Body of pancreas (tissue), 4 donors: ENCODE data around the gene FHAD1.

Source experiments
- POLR2A ChIP-seq, 3 donors: fragments of 450-650 bp; IDR thresholded peaks; one replicate each; pipeline ENCODE4 v1.6.1; 2016; ENCODE audit warnings: antibody characterized with exemption in 3 of 3, mild to moderate bottlenecking in 2 of 3
- TF ChIP-seq, protein P1 (sequence below), 7 experiments: fragments of 450-650 bp in 4 of 7; fragments of 200-600 bp in 3 of 7; sonication (generic) in 3 of 7; IDR thresholded peaks; one replicate each; pipeline ENCODE4 v1.5.1; 2016 to 2019; ENCODE audit warnings: antibody characterized with exemption in 7 of 7

DNA sequence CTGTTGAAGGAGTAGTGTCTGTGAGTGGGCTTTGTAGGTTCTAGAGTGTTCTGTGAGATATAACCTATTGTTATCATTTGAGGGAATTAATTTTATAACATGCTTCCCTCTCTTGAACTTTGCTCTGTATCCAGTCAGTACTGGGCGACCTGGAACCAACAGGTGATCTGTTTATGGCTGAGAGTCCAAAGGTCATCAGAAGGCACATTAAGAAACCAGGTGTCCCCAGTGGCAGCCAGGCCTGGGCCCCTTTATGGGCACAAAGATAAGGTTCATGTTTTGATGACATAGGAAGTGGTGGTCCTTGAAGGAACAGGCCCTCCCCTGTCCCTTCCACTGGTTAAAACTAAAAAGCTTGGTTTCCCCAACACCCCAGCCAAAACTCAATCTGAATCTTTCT lies 61.1 kb downstream of the FHAD1 start:
- TF ChIP-seq, protein P1, sequence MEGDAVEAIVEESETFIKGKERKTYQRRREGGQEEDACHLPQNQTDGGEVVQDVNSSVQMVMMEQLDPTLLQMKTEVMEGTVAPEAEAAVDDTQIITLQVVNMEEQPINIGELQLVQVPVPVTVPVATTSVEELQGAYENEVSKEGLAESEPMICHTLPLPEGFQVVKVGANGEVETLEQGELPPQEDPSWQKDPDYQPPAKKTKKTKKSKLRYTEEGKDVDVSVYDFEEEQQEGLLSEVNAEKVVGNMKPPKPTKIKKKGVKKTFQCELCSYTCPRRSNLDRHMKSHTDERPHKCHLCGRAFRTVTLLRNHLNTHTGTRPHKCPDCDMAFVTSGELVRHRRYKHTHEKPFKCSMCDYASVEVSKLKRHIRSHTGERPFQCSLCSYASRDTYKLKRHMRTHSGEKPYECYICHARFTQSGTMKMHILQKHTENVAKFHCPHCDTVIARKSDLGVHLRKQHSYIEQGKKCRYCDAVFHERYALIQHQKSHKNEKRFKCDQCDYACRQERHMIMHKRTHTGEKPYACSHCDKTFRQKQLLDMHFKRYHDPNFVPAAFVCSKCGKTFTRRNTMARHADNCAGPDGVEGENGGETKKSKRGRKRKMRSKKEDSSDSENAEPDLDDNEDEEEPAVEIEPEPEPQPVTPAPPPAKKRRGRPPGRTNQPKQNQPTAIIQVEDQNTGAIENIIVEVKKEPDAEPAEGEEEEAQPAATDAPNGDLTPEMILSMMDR (IDR thresholded peaks at IDR 0.05), result no peak
- no peak for TF ChIP-seq POLR2A (IDR thresholded peaks at IDR 0.05)
